Stomach (tissue), 9 donors: ENCODE measurements around the gene CREB1. TPM values are rescaled to one million over a fixed set of nuclear protein-coding genes. Genes with fewer than 3 reads are reported as not detected.

ENCODE experiments used
- DNase-seq, 2 donors: peaks; one replicate each; pipeline versions ENCODE4 v3.0.0 to v3.0.0-alpha.2; 2013 to 2019
- H3K27ac ChIP-seq, 5 donors: fragments of 200-600 bp in 4 of 5; sonication (generic) in 4 of 5; one replicate each; pipeline ENCODE4 v1.5.1; 2013 to 2019; ENCODE audit warnings: mild to moderate bottlenecking in 1 of 5, moderate library complexity in 1 of 5
- H3K27me3 ChIP-seq, 3 donors: fragments of 200-600 bp; sonication (generic); one replicate each; pipeline ENCODE4 v1.5.1; 2017 to 2019; ENCODE audit warnings: mixed run types in 1 of 3
- H3K36me3 ChIP-seq, 4 donors: fragments of 200-600 bp; sonication (generic); 1 replicate in 3 of 4; 2 replicates in 1 of 4; pipeline ENCODE4 v1.5.1; 2016 to 2019
- H3K4me1 ChIP-seq, 4 donors: fragments of 200-600 bp; sonication (generic); one replicate each; pipeline ENCODE4 v1.5.1; 2016 to 2019
- H3K4me3 ChIP-seq, 4 donors: fragments of 200-600 bp; sonication (generic) in 3 of 4; one replicate each; pipeline ENCODE4 v1.5.1; 2016 to 2019; ENCODE audit warnings: mild to moderate bottlenecking in 1 of 4
- H3K9me3 ChIP-seq, 4 donors: fragments of 200-600 bp; sonication (generic); one replicate each; pipeline ENCODE4 v1.5.1; 2016 to 2019
- EP300 ChIP-seq: sonication (generic); formaldehyde crosslinking; IDR thresholded peaks from one replicate; pipeline ENCODE4 v1.6.1; 2017; ENCODE audit warnings: antibody characterized with exemption
- POLR2A ChIP-seq, 4 donors: fragments of 450-650 bp; IDR thresholded peaks; one replicate each; pipeline ENCODE4 v1.6.1; 2016; ENCODE audit warnings: antibody characterized with exemption in 4 of 4, control low read depth in 2 of 4, mild to moderate bottlenecking in 1 of 4, moderate library complexity in 1 of 4
- POLR2AphosphoS5 ChIP-seq, 3 donors: sonication (generic); formaldehyde crosslinking; IDR thresholded peaks; one replicate each; pipeline ENCODE4 v1.6.1; 2016; ENCODE audit warnings: antibody characterized with exemption in 3 of 3
- WGBS, 5 donors: extraction: QIAGEN DNeasy Blood & Tissue Kit in 3 of 5; methylation state at CpG; one replicate each; pipeline versions ENCODE4 v1.1.5 to v1.1.7; 2013 to 2018; 5-methylcytosine and 5-hydroxymethylcytosine counted together
- intact Hi-C: fragments of 100-400 bp; cut with DNase I; formaldehyde crosslinking; loops from one replicate; pipeline ENCODE4 v1.15.1; 2023; ENCODE audit warnings: low total_unique reads
- polyA plus RNA-seq, 3 donors: library from polyadenylated mRNA; stranded (reverse); fragments of 200-250 nt; gene quantifications; one replicate each; pipeline ENCODE4 v1.2.3, GENCODE V29; 2013
- total RNA-seq, 5 donors: library from RNA; depleted of rRNA; stranded (reverse); fragments of >200 nt; gene quantifications; one replicate each; pipeline versions ENCODE4 v1.1.0 to v1.2.3, GENCODE V29; 2014 to 2016
- TF ChIP-seq, protein P1 (sequence below), 7 experiments: fragments of 450-650 bp in 4 of 7; fragments of 200-600 bp in 3 of 7; sonication (generic) in 3 of 7; IDR thresholded peaks; one replicate each; pipeline ENCODE4 v1.5.1; 2016 to 2019; ENCODE audit warnings: antibody characterized with exemption in 7 of 7, control low read depth in 2 of 7, mild to moderate bottlenecking in 1 of 7
- donor health status: healthy with polysubstance abuse.
- donor health status: Bipolar disorder and iron deficiency.
- donor health status: healthy.

Gene CREB1
- total and polyA plus RNA-seq, 8 donors = 5.2 to 58.6 (median 16.3) TPM

DNA sequence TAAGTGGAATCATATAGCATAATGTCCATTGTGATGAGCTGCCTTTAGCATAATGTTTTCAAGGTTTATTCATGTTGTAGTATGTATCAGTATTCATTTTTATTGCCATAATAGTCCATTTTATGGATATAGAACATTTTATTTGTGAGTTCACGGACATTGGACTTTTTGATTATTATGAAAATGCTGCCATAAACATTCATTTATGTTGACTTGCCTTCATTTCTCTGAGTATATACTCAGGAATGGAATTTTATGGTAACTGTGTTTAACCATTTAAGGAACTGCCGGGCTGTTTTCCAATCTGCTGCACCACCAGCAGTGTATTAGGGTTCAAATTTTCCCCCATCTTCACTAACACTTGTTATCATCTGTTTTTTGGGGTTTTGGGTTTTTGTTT is 12.2 kb downstream of the CREB1 start:
- no peak for TF ChIP-seq EP300
- no peak for TF ChIP-seq POLR2AphosphoS5 (IDR thresholded peaks at IDR 0.05)
- TF ChIP-seq POLR2A (IDR thresholded peaks at IDR 0.05) = no peak
- TF ChIP-seq, protein P1, sequence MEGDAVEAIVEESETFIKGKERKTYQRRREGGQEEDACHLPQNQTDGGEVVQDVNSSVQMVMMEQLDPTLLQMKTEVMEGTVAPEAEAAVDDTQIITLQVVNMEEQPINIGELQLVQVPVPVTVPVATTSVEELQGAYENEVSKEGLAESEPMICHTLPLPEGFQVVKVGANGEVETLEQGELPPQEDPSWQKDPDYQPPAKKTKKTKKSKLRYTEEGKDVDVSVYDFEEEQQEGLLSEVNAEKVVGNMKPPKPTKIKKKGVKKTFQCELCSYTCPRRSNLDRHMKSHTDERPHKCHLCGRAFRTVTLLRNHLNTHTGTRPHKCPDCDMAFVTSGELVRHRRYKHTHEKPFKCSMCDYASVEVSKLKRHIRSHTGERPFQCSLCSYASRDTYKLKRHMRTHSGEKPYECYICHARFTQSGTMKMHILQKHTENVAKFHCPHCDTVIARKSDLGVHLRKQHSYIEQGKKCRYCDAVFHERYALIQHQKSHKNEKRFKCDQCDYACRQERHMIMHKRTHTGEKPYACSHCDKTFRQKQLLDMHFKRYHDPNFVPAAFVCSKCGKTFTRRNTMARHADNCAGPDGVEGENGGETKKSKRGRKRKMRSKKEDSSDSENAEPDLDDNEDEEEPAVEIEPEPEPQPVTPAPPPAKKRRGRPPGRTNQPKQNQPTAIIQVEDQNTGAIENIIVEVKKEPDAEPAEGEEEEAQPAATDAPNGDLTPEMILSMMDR (IDR thresholded peaks at IDR 0.05) = no peak
- Histone ChIP-seq H3K9me3 (no peaks in the 10 kb centered on the region), H3K27ac (no peak overlapping the region), H3K4me1 (peaks cover 0 to 35% (median 14%) of the 10 kb centered on the region in 4 donors), H3K27me3 (no peaks in the 10 kb centered on the region), H3K4me3 (no peak overlapping the region), H3K36me3 (no peaks in the 10 kb centered on the region)
- DNase-seq = no peak
- intact Hi-C loops = no loop called here
- WGBS, 5 donors = 92 to 100% (median 96%) methylated on average over 2 of the region's 2 CpGs

GRCh38 chr2:207543272-207543671 is 13.5 kb downstream of the CREB1 start:
- peaks cover under 1 to 43% (median 15%) of the 10 kb centered on the region in 4 donors for H3K4me1 ChIP-seq
- no peak for DNase-seq
- H3K36me3 ChIP-seq = no peaks in the 10 kb centered on the region
- H3K27ac ChIP-seq = no peak overlapping the region
- intact Hi-C loops = no loop called here
- no peak overlapping the region for H3K4me3 ChIP-seq
- WGBS, 5 donors = 85 to 96% (median 95%) methylated on average over 3 of the region's 3 CpGs
- no peaks in the 10 kb centered on the region for H3K27me3 ChIP-seq
- TF ChIP-seq, protein P1 (IDR thresholded peaks at IDR 0.05) = no peak
- TF ChIP-seq POLR2A (IDR thresholded peaks at IDR 0.05) (no peak), EP300 (no peak), POLR2AphosphoS5 (IDR thresholded peaks at IDR 0.05) (no peak)
- no peaks in the 10 kb centered on the region for H3K9me3 ChIP-seq

GRCh38 chr2:207546822-207547221 is 17.1 kb downstream of the CREB1 start:
- no peak for DNase-seq
- no peaks in the 10 kb centered on the region for H3K36me3 ChIP-seq
- no peak overlapping the region for H3K4me3 ChIP-seq
- no peaks in the 10 kb centered on the region for H3K9me3 ChIP-seq
- H3K27me3 ChIP-seq = no peaks in the 10 kb centered on the region
- H3K27ac ChIP-seq = no peak overlapping the region
- intact Hi-C loops = no loop called here
- TF ChIP-seq EP300 (no peak), POLR2AphosphoS5 (IDR thresholded peaks at IDR 0.05) (no peak), POLR2A (IDR thresholded peaks at IDR 0.05) (no peak)
- TF ChIP-seq, protein P1 (IDR thresholded peaks at IDR 0.05) = no peak
- H3K4me1 ChIP-seq = peaks cover 19 to 61% (median 35%) of the 10 kb centered on the region in 4 donors

GRCh38 chr2:207549145-207549544 is 19.4 kb downstream of the CREB1 start:
- Histone ChIP-seq H3K9me3 (no peaks in the 10 kb centered on the region), H3K36me3 (no peaks in the 10 kb centered on the region)
- WGBS, 5 donors = 35 to 58% (median 49%) methylated on average over 2 of the region's 2 CpGs

More at GRCh38 chr2:207549145-207549544, 19.4 kb downstream of the CREB1 start:
- no peak for DNase-seq
- Histone ChIP-seq H3K27me3 (no peaks in the 10 kb centered on the region), H3K27ac (peak overlapping the region in 2 of 5 donors; percentile 37 to 43), H3K4me1 (peaks cover 19 to 53% (median 35%) of the 10 kb centered on the region in 4 donors), H3K4me3 (no peak overlapping the region)
- intact Hi-C loops = no loop called here
- TF ChIP-seq POLR2AphosphoS5 (IDR thresholded peaks at IDR 0.05) (no peak), POLR2A (IDR thresholded peaks at IDR 0.05) (no peak), EP300 (no peak)
- TF ChIP-seq, protein P1 (IDR thresholded peaks at IDR 0.05) = no peak
